ENCODE data around the gene JMJD6. TPM values are rescaled to one million over a fixed set of nuclear protein-coding genes. Genes with fewer than 3 reads are reported as not detected.
"Not testable (repeated sequence)": the region's sequence is repeated elsewhere in the genome, so short reads cannot be mapped to it uniquely, and the experiment has no call there.

JMJD6 gene
- total and polyA plus RNA-seq, 2 experiments from 2014 or later, result 11.4 to 12.8 TPM

GRCh38 chr17:76709951-76710862 lies 16.2 kb downstream of the JMJD6 start:
- Mint-ChIP-seq H3K27me3 (ENCODE audit: insufficient read depth, low read depth, poor library complexity) (peaks cover 39% of the 10 kb centered on the region), H3K4me1 (peaks cover 36% of the 10 kb centered on the region), H3K4me3 (peak overlapping the region; percentile 75)
- H2AFZ ChIP-seq; H3K9me2 ChIP-seq (ENCODE audit: insufficient read depth); H4K20me1 ChIP-seq (replicated peaks; ENCODE audit: insufficient read depth); H3K27ac Mint-ChIP-seq; H3K36me3 ChIP-seq (ENCODE audit: insufficient read depth); H3K27ac ChIP-seq (ENCODE audit: low read depth); H3K36me3 Mint-ChIP-seq (ENCODE audit: low read depth); H3F3A ChIP-seq (replicated peaks; ENCODE audit: low read depth); H3K9me3 Mint-ChIP-seq: not testable (repeated sequence)
- H3K4me1 ChIP-seq (ENCODE audit: insufficient read depth), result peaks cover 30% of the 10 kb centered on the region
- peaks cover 16% of the 10 kb centered on the region; the same call in 1 of the 2 replicates for H3K79me2 ChIP-seq (replicated peaks; ENCODE audit: insufficient read depth)
- ATAC-seq, result peak; percentile 25
- H3K4me3 ChIP-seq, result peak overlapping the region; percentile 73
- H3K27me3 ChIP-seq (ENCODE audit: insufficient read depth), result peaks cover 18% of the 10 kb centered on the region
- peak; percentile 43 for DNase-seq (ENCODE audit: low spot score)
- peak overlapping the region; percentile 88 for H3K4me2 ChIP-seq

DNA sequence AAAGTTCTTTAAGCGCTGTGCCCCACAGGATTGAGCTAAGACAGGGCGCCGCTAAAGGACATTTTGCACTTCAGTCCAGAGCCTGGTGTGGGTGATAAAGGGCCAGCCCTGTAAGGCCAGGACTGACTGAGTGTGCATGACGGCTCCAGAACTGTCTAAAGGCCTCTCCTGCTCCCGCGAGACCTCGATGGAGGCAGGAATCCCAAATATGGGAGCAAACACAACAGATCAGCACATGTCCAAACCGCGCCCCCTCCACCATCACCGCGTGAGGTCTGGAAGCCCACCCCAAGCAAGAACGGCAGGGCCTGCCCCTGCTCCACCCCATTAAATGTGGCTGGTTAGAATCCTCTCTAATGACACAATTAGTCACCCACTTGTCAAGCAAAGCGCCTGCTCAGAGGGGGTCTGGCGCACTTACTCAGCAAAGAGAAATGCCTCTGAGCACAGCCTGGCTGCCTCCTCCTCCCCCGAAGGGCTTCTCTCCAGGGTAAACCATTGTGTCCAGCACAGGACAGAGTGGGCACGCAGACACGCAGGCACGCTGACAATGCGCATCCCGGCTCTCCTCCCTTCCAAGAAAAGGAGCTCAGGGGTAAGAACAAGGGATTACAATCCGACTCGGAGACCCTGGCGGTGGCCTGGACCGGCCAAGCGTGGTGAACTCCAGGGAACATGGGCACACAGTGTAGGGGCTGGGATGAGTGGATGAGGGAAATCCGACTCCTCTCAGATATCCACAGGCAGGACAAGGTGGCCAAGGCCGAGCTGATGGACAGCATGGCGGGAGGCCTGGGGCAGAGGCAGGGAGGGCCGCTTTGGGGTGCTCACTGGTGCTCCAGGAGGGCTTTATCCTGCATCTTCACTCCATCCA lies 17.1 kb downstream of the JMJD6 start:
- H3K4me2 ChIP-seq, result peak overlapping the region; percentile 88
- H3K27ac ChIP-seq (ENCODE audit: low read depth), result no peak overlapping the region
- Mint-ChIP-seq H3K27me3 (ENCODE audit: insufficient read depth, low read depth, poor library complexity) (peaks cover 39% of the 10 kb centered on the region), H3K27ac (no peak overlapping the region), H3K4me1 (peaks cover 34% of the 10 kb centered on the region), H3K36me3 (ENCODE audit: low read depth) (0 out of 3 replicates have a peak, but pooled peaks cover 2% of the 10 kb centered on the region), H3K4me3 (peak overlapping the region; percentile 75), H3K9me3 (no peaks in the 10 kb centered on the region; the same call in 2 of the 3 replicates)
- peaks cover 9% of the 10 kb centered on the region for H3F3A ChIP-seq (replicated peaks; ENCODE audit: low read depth)
- no peaks in the 10 kb centered on the region for H3K36me3 ChIP-seq (ENCODE audit: insufficient read depth)
- peaks cover 24% of the 10 kb centered on the region for H3K79me2 ChIP-seq (replicated peaks; ENCODE audit: insufficient read depth)
- peak; percentile 42 for DNase-seq (ENCODE audit: low spot score)
- peak overlapping the region; percentile 73 for H3K4me3 ChIP-seq
- peaks cover 10% of the 10 kb centered on the region; the same call in 1 of the 2 replicates for H4K20me1 ChIP-seq (replicated peaks; ENCODE audit: insufficient read depth)
- no peaks in the 10 kb centered on the region for H3K9me2 ChIP-seq (ENCODE audit: insufficient read depth)
- H3K4me1 ChIP-seq (ENCODE audit: insufficient read depth), result peaks cover 30% of the 10 kb centered on the region
- peaks cover 18% of the 10 kb centered on the region for H3K27me3 ChIP-seq (ENCODE audit: insufficient read depth)
- ATAC-seq, result peak; percentile 11
- H2AFZ ChIP-seq, result no peak overlapping the region; the same call in 1 of the 2 replicates
- TF ChIP-seq EZH2 (IDR thresholded peaks at IDR 0.05; ENCODE audit: low read depth, unreplicated experiment), result no peak
- TF ChIP-seq REST (IDR thresholded peaks at IDR 0.05; ENCODE audit: unreplicated experiment), result no peak
- TF ChIP-seq ZNF462 (CRISPR knock-in tag; IDR thresholded peaks at IDR 0.05), result no peak
- no peak for TF ChIP-seq CREB1 (CRISPR knock-in tag; IDR thresholded peaks at IDR 0.05; ENCODE audit: low read depth)
- no peak for TF ChIP-seq ETS1 (IDR thresholded peaks at IDR 0.05)
- no peak for TF ChIP-seq POLR2AphosphoS5 (IDR thresholded peaks at IDR 0.05; ENCODE audit: low read depth)
- TF ChIP-seq NANOG (IDR thresholded peaks at IDR 0.05; ENCODE audit: borderline replicate concordance), result no peak

Data from GM23338 (cell line).